KOPT-K1 (cell line): ENCODE data around the gene FAXC.

Source experiments
- H3K27ac ChIP-seq: fragments of 200-600 bp; sonication (generic); 2 replicates; pipeline ENCODE4 v1.5.1; 2016; ENCODE audit warnings: antibody characterized with exemption, mild to moderate bottlenecking, low read depth, low read length; ENCODE audit not compliant: poor library complexity, severe bottlenecking
- H3K36me3 ChIP-seq: fragments of 200-600 bp; sonication (generic); 2 replicates; pipeline ENCODE4 v1.5.1; 2017; ENCODE audit warnings: antibody characterized with exemption, mild to moderate bottlenecking, low read length, moderate library complexity; ENCODE audit not compliant: insufficient read depth
- H3K9me3 ChIP-seq: fragments of 200-600 bp; sonication (generic); 2 replicates; pipeline ENCODE4 v1.5.1; 2017; ENCODE audit warnings: antibody characterized with exemption, low read length, mild to moderate bottlenecking; ENCODE audit not compliant: insufficient read depth, poor library complexity, severe bottlenecking

FAXC gene

DNA sequence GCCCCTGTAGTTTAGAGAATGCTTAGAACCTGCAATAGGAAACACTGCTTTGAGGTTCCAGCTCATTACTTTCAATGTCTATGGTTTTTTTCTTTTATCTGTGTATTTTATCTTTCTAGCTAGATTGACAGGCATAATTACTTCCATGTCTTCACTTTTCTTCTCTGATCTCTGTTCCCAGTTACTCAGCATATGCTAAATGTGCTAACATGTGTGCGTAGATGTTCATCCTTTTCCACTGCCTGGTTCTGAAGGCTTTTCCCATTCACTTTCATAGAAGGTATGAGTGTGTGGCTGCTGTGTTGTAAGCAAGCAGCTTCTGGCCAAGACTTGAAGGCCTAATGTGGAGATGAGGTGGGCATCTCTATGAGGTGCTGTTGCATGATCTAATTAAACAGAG is 38.9 kb downstream of the FAXC start:
- H3K27ac ChIP-seq: no peak overlapping the region
- no peaks in the 10 kb centered on the region for H3K36me3 ChIP-seq
- H3K9me3 ChIP-seq: no peaks in the 10 kb centered on the region

DNA sequence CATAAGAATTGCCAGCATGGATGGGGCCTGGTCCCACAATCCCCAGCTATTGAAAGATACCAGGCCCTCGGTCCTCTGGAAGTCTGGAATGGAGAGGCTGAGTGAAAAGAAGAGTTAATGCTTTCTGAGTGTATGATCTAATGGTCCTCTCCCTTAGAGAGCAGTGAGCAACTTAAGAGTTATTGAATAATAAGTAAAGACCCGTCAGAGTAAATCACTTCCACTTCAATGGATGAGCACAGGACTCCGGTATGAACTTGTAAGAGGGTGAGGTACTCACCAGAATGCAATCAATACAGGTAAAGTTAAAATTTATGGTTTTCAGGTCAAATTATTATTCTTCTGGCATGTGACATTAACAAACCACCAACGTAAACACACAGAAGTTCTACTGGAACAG is 39.9 kb downstream of the FAXC start:
- H3K27ac ChIP-seq: no peak overlapping the region
- no peaks in the 10 kb centered on the region for H3K36me3 ChIP-seq
- H3K9me3 ChIP-seq: no peaks in the 10 kb centered on the region

DNA sequence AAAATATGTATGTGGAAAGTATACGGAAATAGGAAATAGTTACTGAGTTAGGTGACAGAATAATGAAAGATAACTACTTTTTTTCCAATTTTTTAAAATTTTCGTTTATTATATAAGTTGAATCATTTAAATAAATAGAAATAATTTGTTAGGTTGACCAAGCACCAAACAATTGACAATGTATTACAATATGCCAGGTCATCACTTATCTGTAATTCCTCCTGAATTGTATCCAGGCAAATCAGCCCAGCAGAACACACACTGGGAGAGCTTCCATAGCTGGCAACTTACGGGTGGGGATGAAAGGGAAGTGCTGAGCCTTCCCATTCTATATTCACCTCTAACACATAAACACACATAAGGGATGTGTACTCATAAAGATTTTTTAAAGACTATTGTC is 40.7 kb downstream of the FAXC start:
- Histone ChIP-seq H3K9me3 (no peaks in the 10 kb centered on the region), H3K27ac (no peak overlapping the region)

DNA sequence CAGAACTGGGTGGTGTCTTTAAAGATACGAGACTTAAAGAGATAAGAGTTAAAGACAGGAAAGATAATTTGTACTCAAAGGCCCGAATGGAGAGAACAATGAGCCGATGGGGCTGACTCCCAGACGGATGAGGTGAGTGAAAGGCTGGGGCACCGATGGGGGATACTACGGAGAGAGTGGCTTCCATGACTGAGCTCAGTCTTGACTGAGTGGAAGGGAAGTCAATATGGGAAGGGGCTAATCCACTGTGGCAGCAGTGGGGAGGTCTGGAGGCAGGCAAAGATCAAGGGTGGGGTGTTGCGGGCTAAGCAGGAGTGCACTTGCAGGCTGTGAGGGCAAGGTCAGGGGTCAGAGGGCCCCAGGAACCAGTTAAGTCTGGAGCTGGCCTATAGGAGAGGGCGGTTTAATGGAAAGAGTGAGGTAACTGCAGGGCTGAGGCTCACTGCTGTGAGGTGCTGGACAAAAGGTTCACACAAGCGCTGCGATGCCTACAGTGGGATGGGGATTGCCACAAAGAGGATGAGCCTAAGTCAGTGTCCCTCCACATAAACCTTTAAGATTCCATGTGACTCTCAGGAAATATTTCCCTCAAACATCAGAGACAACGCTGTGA is 42.1 kb downstream of the FAXC start:
- no peaks in the 10 kb centered on the region for H3K9me3 ChIP-seq
- H3K36me3 ChIP-seq: no peaks in the 10 kb centered on the region

More for the DNA sequence above, 40.7 kb downstream of the FAXC start:
- no peaks in the 10 kb centered on the region for H3K36me3 ChIP-seq

DNA sequence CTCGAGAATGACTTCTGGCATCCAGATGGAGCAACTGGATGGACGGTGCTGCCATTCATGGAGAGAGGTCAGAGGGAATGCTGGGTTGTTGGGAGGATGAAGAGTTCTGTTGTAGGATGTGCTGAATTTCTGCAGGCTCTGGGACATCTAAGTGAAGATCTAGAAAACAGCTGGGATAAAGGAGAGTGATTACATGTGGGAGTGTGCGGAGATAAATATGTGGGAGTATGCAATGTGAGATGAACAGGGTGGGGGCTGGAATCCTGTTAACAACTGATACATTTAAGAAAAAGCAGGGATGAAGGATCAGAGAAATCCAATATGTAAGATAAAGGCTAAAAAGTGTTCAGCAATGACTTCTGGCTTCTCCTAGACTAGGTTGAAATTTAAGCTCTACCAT is 43.1 kb downstream of the FAXC start:
- no peak overlapping the region for H3K27ac ChIP-seq
- H3K9me3 ChIP-seq: no peaks in the 10 kb centered on the region
- no peaks in the 10 kb centered on the region for H3K36me3 ChIP-seq

More for the DNA sequence above, 42.1 kb downstream of the FAXC start:
- no peak overlapping the region for H3K27ac ChIP-seq

DNA sequence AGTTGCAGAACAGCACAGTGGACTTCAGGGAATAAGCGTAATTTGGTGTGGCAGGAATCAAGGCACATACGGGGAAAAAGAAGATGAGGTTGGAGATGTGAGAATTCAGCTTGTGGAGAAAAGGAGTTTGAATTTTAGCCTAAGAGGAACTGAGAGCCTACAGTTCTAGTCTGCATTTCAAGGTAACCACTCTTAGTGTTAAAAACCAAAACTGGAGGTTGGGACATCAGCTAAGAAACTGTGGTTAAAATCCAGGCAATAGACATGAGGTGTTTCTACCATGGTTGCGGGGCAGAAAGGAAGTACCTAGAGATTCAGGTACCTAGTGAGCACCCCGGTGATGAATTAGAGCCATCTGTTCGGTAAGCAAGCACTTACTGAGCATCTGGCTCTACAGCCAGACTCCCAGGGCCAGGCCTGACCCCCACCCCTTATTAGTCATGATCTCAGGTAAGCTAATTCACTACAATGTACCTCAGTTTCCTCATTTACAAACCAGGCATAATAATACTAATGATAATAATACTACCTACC is 44.4 kb downstream of the FAXC start:
- Histone ChIP-seq H3K36me3 (no peaks in the 10 kb centered on the region), H3K27ac (no peak overlapping the region), H3K9me3 (no peaks in the 10 kb centered on the region)

DNA sequence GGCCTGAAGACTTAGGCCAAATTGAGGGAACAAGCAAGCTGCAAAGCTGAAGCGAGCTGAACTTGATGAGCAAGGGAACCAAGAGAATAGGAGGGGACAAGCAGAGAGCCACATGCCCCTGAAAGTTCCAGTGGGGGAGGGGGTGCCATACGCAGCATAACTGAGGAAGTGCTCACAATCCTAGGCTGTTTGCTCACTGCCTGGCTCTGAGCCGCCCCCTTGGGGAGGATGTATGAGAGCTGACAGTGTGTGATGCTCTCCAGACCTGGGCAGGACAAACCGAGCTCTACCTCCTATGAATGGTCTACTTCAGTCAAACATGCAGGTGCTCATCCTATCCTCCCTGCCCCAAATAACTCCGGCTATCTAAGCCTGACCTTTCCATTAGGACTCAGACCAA is 52.1 kb downstream of the FAXC start:
- no peak overlapping the region for H3K27ac ChIP-seq
- no peaks in the 10 kb centered on the region for H3K36me3 ChIP-seq
- no peaks in the 10 kb centered on the region for H3K9me3 ChIP-seq

DNA sequence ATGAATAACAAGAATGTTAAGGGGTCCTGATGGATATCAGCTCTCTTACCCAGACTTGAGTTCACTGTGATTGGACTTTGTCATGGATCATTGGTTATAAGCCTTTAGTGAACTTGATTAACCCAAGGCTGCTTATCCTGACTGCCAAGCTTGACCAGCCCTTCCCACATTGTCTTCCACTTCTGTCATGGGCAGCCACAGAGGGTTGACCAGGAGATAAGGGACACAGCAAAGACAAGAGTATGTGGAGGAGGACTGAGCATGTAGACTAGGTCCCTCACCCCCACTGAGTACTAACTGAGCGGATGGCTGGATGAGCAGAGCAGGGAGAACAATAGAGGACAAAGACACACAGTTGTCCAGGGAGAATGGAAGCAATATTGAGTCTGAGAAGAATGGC is 52.5 kb downstream of the FAXC start:
- no peak overlapping the region for H3K27ac ChIP-seq
- no peaks in the 10 kb centered on the region for H3K9me3 ChIP-seq

DNA sequence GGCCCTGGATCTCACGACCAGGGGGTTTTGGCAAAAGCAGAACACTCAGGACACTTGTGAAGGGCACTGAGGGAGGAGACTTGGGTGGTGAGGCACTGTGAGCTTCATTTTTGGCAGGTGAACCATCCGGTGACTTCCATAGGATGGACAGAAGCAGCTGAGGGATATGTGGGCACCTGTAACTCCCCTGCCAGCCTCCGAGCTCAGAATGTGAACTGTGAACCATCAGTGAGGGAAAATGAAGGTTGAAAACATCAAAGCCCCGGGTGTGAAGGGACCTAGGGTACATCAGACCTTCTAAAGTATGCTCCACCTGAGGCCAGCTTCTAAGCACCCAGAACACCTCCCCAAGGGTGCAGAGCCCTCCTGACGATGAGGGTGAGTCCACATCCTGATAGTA is 53.2 kb downstream of the FAXC start:
- Histone ChIP-seq H3K9me3 (no peaks in the 10 kb centered on the region), H3K27ac (no peak overlapping the region), H3K36me3 (no peaks in the 10 kb centered on the region)

More for the DNA sequence above, 52.5 kb downstream of the FAXC start:
- no peaks in the 10 kb centered on the region for H3K36me3 ChIP-seq

DNA sequence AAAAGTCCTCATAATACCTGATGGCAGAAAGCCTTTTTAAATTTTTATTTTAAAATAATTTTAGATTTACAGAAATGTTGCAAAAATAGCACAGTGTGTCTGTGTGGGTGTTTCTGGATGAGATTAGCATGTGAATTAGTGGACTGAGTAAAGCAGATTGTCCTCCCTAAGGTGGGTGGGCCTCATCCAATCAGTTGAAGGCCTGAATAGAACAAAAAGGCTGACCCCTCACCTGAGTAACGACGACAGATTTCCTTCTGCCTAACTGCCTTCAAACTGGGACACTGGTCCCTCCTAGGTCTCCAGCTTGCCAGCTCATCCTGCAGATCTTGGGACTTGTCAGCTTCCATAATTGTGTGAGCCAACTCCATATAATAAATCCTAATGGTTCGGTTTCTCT is 54.2 kb downstream of the FAXC start:
- Histone ChIP-seq H3K27ac (no peak overlapping the region), H3K9me3 (no peaks in the 10 kb centered on the region), H3K36me3 (no peaks in the 10 kb centered on the region)

DNA sequence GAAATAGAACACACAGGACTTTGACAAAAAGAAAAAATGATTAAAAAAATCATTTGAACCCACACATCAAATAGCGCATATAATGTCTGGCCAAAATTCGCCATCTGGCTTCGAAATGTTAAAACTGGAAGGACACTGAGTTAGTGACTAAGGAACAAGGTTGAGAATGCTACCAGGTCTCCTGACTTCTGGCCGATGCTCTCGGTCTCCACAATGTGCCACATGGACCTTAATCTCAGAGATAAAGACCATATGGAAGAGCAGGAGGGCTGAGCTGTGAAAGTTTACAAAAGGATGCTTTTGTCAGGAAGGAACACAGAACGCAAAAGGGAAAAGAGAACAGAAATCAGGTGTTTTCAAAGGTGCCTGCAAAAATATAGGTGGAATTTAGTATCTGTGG is 54.7 kb downstream of the FAXC start:
- Histone ChIP-seq H3K9me3 (no peaks in the 10 kb centered on the region), H3K36me3 (no peaks in the 10 kb centered on the region), H3K27ac (no peak overlapping the region)

DNA sequence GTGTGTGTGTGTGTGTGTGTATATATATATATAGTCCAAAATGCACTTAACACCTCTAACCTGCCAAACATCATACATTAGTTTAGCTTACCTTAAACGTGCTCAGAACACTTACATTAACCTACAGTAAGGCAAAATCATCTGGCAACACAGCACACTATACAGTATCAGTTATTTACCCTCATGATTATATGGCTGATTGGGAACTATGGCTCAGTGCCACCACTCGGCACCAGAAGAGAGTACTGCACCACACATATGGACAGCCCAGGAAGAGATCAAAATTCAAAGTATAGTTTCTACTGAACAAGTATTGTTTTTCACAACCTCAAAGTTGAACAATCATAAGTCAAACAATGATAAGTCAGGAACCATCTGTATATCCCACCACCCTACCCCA is 59.8 kb downstream of the FAXC start:
- Histone ChIP-seq H3K36me3 (no peaks in the 10 kb centered on the region), H3K9me3 (no peaks in the 10 kb centered on the region), H3K27ac (no peak overlapping the region)

DNA sequence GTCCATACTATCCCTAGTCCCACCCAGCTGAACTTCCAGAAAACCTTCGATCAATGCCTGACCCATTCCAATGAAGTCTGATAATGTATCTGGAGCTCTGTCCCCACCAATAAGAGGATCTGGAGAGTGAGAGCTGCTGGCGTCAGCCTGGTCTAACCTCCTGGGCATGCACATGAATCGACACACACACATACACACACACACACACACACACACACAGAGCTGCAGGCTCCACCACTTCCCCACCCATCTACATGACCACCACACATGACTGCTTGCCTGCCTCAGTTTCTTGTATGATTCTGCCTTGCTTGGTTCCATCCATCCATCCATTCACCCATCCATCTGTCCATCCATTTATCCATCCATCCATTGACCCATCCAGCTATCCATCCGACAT is 60.8 kb downstream of the FAXC start:
- no peak overlapping the region for H3K27ac ChIP-seq
- H3K9me3 ChIP-seq: no peaks in the 10 kb centered on the region

DNA sequence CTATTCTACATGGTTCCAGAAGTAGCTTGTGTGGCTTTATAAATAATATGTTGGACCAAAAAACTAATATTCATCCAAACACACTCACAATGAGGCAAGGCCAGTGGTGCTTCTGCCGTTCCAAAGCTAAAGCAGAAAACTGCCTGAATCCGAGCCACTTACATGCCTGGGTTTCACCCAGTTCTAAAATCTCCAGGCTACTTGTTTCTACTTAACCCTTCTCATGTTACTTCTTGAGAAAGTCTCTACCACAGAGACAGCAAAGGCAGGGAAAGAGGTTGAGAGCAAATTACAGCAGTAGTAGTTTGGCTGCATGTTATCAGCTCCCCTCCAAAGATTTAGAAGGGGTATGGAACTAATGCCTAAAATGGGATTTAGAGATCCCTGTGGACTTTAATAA is 62.0 kb downstream of the FAXC start:
- Histone ChIP-seq H3K27ac (no peak overlapping the region), H3K36me3 (no peaks in the 10 kb centered on the region), H3K9me3 (no peaks in the 10 kb centered on the region)

More for the DNA sequence above, 60.8 kb downstream of the FAXC start:
- H3K36me3 ChIP-seq: no peaks in the 10 kb centered on the region

DNA sequence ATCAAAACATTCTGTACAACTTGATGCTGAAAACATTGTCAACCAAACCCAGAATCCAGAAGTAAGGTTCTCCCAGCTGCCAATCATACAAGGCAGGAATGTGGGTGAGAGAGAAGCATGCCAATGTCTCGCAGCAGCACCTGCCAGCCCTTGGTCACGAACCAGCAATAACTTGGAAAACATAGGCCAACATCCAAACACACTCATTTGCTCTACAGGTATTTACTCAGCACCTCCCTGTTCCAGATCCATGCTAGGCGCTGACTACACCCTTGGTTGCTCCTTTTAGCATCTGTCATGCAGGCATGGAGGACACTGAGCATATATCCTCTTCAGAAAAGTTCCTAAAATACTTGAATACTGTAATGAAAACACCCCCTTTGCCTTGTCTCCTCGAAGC is 63.6 kb downstream of the FAXC start:
- Histone ChIP-seq H3K27ac (no peak overlapping the region), H3K9me3 (no peaks in the 10 kb centered on the region), H3K36me3 (no peaks in the 10 kb centered on the region)

DNA sequence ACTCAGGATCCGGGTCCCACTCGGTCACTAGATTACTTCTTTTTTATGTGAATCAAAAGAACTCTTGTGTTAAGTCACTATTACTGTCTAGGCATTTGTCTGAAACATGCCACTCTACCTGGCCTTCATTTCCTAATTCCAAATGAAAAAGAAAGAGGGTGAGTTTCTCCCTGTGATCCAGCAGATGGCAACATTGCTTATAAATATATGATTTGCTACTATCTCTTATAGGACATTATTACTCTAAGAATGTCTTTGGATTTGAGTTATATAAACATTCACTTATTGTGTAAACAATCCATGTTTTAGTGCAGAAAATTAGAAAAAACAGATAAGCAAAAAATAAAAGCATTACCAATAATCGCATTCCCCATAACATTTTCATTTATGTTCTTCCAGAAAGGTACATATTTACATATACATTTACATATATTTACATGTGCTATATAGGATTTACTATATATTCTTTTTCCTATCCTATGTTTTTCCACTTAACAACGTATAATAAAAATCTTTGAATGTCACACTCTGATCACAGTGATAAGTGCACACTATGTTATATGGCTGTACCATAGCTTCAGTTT is 66.9 kb downstream of the FAXC start:
- Histone ChIP-seq H3K27ac (no peak overlapping the region), H3K36me3 (no peaks in the 10 kb centered on the region), H3K9me3 (no peaks in the 10 kb centered on the region)
